Caco-2 (cell line): ENCODE data around the gene FRZB. TPM values are rescaled to one million over a fixed set of nuclear protein-coding genes. Genes with fewer than 3 reads are reported as not detected.

Experiments
- BruUV-seq: library from RNA; stranded (reverse); fragments of 400-500 nt; replicated peaks from 2 replicates; lab custom pipeline; 2021; lab: Mats Ljungman, UMichigan
- CTCF ChIA-PET: fragments of 300-600 bp; sonication (Branson Sonifier 250); formaldehyde crosslinking; loops from one replicate; lab custom pipeline; 2022; ENCODE audit warnings: antibody characterized with exemption; lab: Charles Lee
- POLR2A ChIA-PET: fragments of 300-600 bp; sonication (Branson Sonifier 250); formaldehyde crosslinking; loops from one replicate; lab custom pipeline; 2022; ENCODE audit warnings: antibody characterized with exemption; lab: Charles Lee
- DNase-seq, 2 experiments: peaks; one replicate each; pipeline versions ENCODE4 v3.0.0 to v3.0.0-alpha.2; 2020 to 2022
- H3K27me3 ChIP-seq: replicated peaks from 2 replicates; pipeline ENCODE4 v1.6.0; 2011; ENCODE audit warnings: low read length; ENCODE audit not compliant: control insufficient read depth, insufficient read depth
- H3K36me3 ChIP-seq: 2 replicates; pipeline ENCODE4 v1.5.1; 2011; ENCODE audit warnings: low read length; ENCODE audit not compliant: control insufficient read depth, insufficient read depth
- H3K4me1 ChIP-seq: fragments of 250-450 bp; sonication (Bioruptor Pico); 2 replicates; pipeline ENCODE4 v1.5.1; 2020; ENCODE audit warnings: mild to moderate bottlenecking
- H3K4me3 ChIP-seq: 2 replicates; pipeline ENCODE4 v1.5.1; 2011; ENCODE audit warnings: low read depth, mild to moderate bottlenecking, control low read depth, low read length
- H3K9me3 ChIP-seq: fragments of 250-450 bp; sonication (Bioruptor Pico); 2 replicates; pipeline ENCODE4 v1.5.1; 2020; ENCODE audit warnings: mild to moderate bottlenecking, moderate library complexity
- H3K27ac Mint-ChIP-seq: one replicate; pipeline ENCODE4 v1.8.0; 2022; ENCODE audit warnings: mixed read lengths; ENCODE audit not compliant: unreplicated experiment
- H3K27me3 Mint-ChIP-seq: one replicate; pipeline ENCODE4 v1.8.0; 2022; ENCODE audit warnings: mixed read lengths; ENCODE audit not compliant: insufficient read depth, unreplicated experiment
- H3K36me3 Mint-ChIP-seq: one replicate; pipeline ENCODE4 v1.8.0; 2022; ENCODE audit warnings: mild to moderate bottlenecking, mixed read lengths; ENCODE audit not compliant: insufficient read depth, unreplicated experiment
- H3K4me1 Mint-ChIP-seq: one replicate; pipeline ENCODE4 v1.8.0; 2022; ENCODE audit warnings: low read depth, mixed read lengths; ENCODE audit not compliant: unreplicated experiment
- H3K4me3 Mint-ChIP-seq: one replicate; pipeline ENCODE4 v1.8.0; 2022; ENCODE audit warnings: mild to moderate bottlenecking, moderate library complexity, mixed read lengths; ENCODE audit not compliant: unreplicated experiment
- H3K9me3 Mint-ChIP-seq: one replicate; pipeline ENCODE4 v1.8.0; 2022; ENCODE audit warnings: mixed read lengths; ENCODE audit not compliant: unreplicated experiment
- CTCF ChIP-seq, 2 experiments: fragments of 200-600 bp in 1 of 2; IDR thresholded peaks; 1 replicate in 1 of 2; 2 replicates in 1 of 2; pipeline versions ENCODE4 v1.5.1 to v1.8.0; 2011 to 2022; ENCODE audit warnings: antibody characterized with exemption in 1 of 2, control low read depth in 1 of 2, inconsistent platforms in 1 of 2, low read depth in 1 of 2, low read length in 1 of 2, mild to moderate bottlenecking in 1 of 2, moderate library complexity in 1 of 2; ENCODE audit not compliant: insufficient read depth in 1 of 2, severe bottlenecking in 1 of 2, unreplicated experiment in 1 of 2
- intact Hi-C: fragments of 100-400 bp; cut with micrococcal nuclease; formaldehyde crosslinking; loops from one replicate; pipeline ENCODE4 v1.10.0; 2022; ENCODE audit not compliant: unreplicated experiment
- total RNA-seq: library from RNA; stranded (reverse); gene quantifications from 2 replicates; pipeline ENCODE4 v1.2.3, GENCODE V29; 2022

FRZB gene
- total RNA-seq, 1 experiment from 2014 or later: not detected

DNA sequence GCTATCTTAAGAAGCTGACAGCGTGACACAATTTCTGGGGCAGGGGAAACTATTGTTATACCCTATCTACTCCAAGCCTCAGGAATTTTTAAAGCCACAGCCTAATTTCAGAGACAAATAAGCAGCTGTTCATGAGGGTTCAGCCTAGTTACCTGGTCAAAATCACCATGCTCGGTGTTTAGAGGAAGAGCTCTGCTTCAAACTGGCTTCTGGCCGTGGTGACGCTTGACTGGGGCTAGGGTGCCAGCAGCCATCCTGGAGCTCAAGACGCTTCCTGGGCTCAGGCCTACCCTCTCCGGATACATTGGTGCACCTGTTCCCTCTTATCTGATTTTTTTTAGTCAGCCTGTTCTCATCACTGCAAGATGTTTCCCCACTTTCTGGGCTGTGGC is 41.7 kb downstream of the FRZB start:
- no peak for DNase-seq
- no peak overlapping the region for H3K4me3 ChIP-seq
- H3K4me1 ChIP-seq: peaks cover 36% of the 10 kb centered on the region
- peaks cover 36% of the 10 kb centered on the region for H3K4me1 Mint-ChIP-seq
- no peak for TF ChIP-seq CTCF (IDR thresholded peaks at IDR 0.05; ENCODE audit: insufficient read depth in 1 of 2, low read depth in 1 of 2, low read length in 1 of 2, severe bottlenecking in 1 of 2, unreplicated experiment in 1 of 2)
- BruUV-seq: no TSS peak
- peak overlapping the region; percentile 9 for H3K4me3 Mint-ChIP-seq
- no peak overlapping the region for H3K27ac Mint-ChIP-seq
- intact Hi-C loops: no loop called here
- H3K36me3 ChIP-seq: no peaks in the 10 kb centered on the region
- POLR2A ChIA-PET: no interaction called here
- CTCF ChIA-PET: interaction anchor here (1.6 kb wide), 1 partner anchor 10 kb away, joined by 5 read pairs; no protein-coding TSS in a partner anchor
- H3K9me3 ChIP-seq: no peaks in the 10 kb centered on the region
- no peaks in the 10 kb centered on the region for H3K27me3 Mint-ChIP-seq
- H3K27me3 ChIP-seq: no peaks in the 10 kb centered on the region
- no peaks in the 10 kb centered on the region for H3K36me3 Mint-ChIP-seq
- no peaks in the 10 kb centered on the region for H3K9me3 Mint-ChIP-seq

- H3K4me1 ChIP-seq: peaks cover 36% of the 10 kb centered on the region
- H3K9me3 ChIP-seq: no peaks in the 10 kb centered on the region
- H3K4me3 Mint-ChIP-seq: peak overlapping the region; percentile 9
- H3K27me3 ChIP-seq: no peaks in the 10 kb centered on the region
- no peak overlapping the region for H3K4me3 ChIP-seq
- H3K27me3 Mint-ChIP-seq: no peaks in the 10 kb centered on the region
- H3K27ac Mint-ChIP-seq: peak overlapping the region; percentile 56
- H3K4me1 Mint-ChIP-seq: peaks cover 36% of the 10 kb centered on the region
- BruUV-seq: no TSS peak
- H3K36me3 ChIP-seq: no peaks in the 10 kb centered on the region
- no peak for TF ChIP-seq CTCF (IDR thresholded peaks at IDR 0.05; ENCODE audit: insufficient read depth in 1 of 2, low read depth in 1 of 2, low read length in 1 of 2, severe bottlenecking in 1 of 2, unreplicated experiment in 1 of 2)
- intact Hi-C loops: no loop called here
- CTCF ChIA-PET: interaction anchor here (1.6 kb wide), 1 partner anchor 9 kb away, joined by 5 read pairs; no protein-coding TSS in a partner anchor
- POLR2A ChIA-PET: no interaction called here
- H3K36me3 Mint-ChIP-seq: no peaks in the 10 kb centered on the region
- DNase-seq: no peak
- H3K9me3 Mint-ChIP-seq: no peaks in the 10 kb centered on the region
Observed at GRCh38 chr2:182824056-182824766, 42.2 kb downstream of the FRZB start.

- no peaks in the 10 kb centered on the region for H3K9me3 Mint-ChIP-seq
- Histone ChIP-seq H3K4me3 (no peak overlapping the region), H3K36me3 (no peaks in the 10 kb centered on the region), H3K9me3 (no peaks in the 10 kb centered on the region), H3K27me3 (no peaks in the 10 kb centered on the region), H3K4me1 (peaks cover 36% of the 10 kb centered on the region)
- BruUV-seq: no TSS peak
- H3K27ac Mint-ChIP-seq: no peak overlapping the region
- H3K36me3 Mint-ChIP-seq: no peaks in the 10 kb centered on the region
- no peak overlapping the region for H3K4me3 Mint-ChIP-seq
- no peak for DNase-seq
- H3K4me1 Mint-ChIP-seq: peaks cover 36% of the 10 kb centered on the region
- no peak for TF ChIP-seq CTCF (IDR thresholded peaks at IDR 0.05; ENCODE audit: insufficient read depth in 1 of 2, low read depth in 1 of 2, low read length in 1 of 2, severe bottlenecking in 1 of 2, unreplicated experiment in 1 of 2)
- POLR2A ChIA-PET: no interaction called here
- CTCF ChIA-PET: no interaction called here
- intact Hi-C loops: no loop called here
- no peaks in the 10 kb centered on the region for H3K27me3 Mint-ChIP-seq
Observed at GRCh38 chr2:182822733-182823132, 43.7 kb downstream of the FRZB start.
